HEK293 (cell line): ENCODE data around the gene KCP.

Source experiments
- CTCF ChIA-PET: fragments of 350-600 bp; formaldehyde crosslinking; extraction: SDS; loops from one replicate; lab custom pipeline; 2021; ENCODE audit warnings: antibody characterized with exemption; lab: Yijun Ruan, JAX
- POLR2A ChIA-PET: fragments of 300-600 bp; formaldehyde crosslinking; extraction: SDS; loops from one replicate; lab custom pipeline; 2020; ENCODE audit warnings: antibody characterized with exemption, inconsistent platforms; lab: Yijun Ruan, JAX
- H3K27ac ChIP-seq: fragments of 200-500 bp; sonication (Bioruptor generic); 2 replicates; pipeline ENCODE4 v1.5.1; 2014; ENCODE audit warnings: low read depth, low read length, control low read depth, inconsistent platforms; ENCODE audit errors: extremely low read depth
- H3K36me3 ChIP-seq, 2 experiments: fragments of 200-500 bp in 1 of 2; sonication (Bioruptor generic) in 1 of 2; 1 replicate in 1 of 2; 2 replicates in 1 of 2; pipeline ENCODE4 v1.5.1; 2014 to 2017; ENCODE audit warnings: inconsistent platforms in 2 of 2, low read length in 2 of 2; ENCODE audit not compliant: control insufficient read depth in 2 of 2, insufficient read depth in 1 of 2
- H3K4me1 ChIP-seq: fragments of 200-500 bp; sonication (Bioruptor generic); 2 replicates; pipeline ENCODE4 v1.5.1; 2014; ENCODE audit warnings: mild to moderate bottlenecking, low read length, inconsistent platforms; ENCODE audit not compliant: control insufficient read depth, insufficient read depth
- H3K4me3 ChIP-seq: 2 replicates; pipeline ENCODE4 v1.5.1; 2011; ENCODE audit warnings: low read depth, mild to moderate bottlenecking, control low read depth, low read length, moderate library complexity
- H3K9me3 ChIP-seq: fragments of 200-500 bp; sonication (Bioruptor generic); 2 replicates; pipeline ENCODE4 v1.5.1; 2014; ENCODE audit warnings: low read depth, low read length, inconsistent platforms; ENCODE audit not compliant: control insufficient read depth, insufficient read depth
- PATZ1 ChIP-seq: fragments of 450-650 bp; formaldehyde crosslinking; IDR thresholded peaks from 2 replicates; pipeline ENCODE4 v1.5.1; 2016; ENCODE audit warnings: missing biosample characterization, missing genetic modification characterization
- PRDM10 ChIP-seq: fragments of 450-650 bp; formaldehyde crosslinking; IDR thresholded peaks from 2 replicates; pipeline ENCODE4 v1.5.1; 2016; ENCODE audit warnings: missing biosample characterization, missing genetic modification characterization
- TRIM28 ChIP-seq: IDR thresholded peaks from 2 replicates; pipeline ENCODE4 v1.6.1; 2011; ENCODE audit warnings: low read length, control low read depth, borderline replicate concordance
- WT1 ChIP-seq: fragments of 450-650 bp; formaldehyde crosslinking; IDR thresholded peaks from 2 replicates; pipeline ENCODE4 v1.5.1; 2016; ENCODE audit warnings: missing biosample characterization, missing genetic modification characterization
- ZFP3 ChIP-seq: fragments of 450-650 bp; formaldehyde crosslinking; IDR thresholded peaks from 2 replicates; pipeline ENCODE4 v1.5.1; 2016; ENCODE audit warnings: low read depth, missing biosample characterization, missing genetic modification characterization
- ZIC2 ChIP-seq: fragments of 450-650 bp; formaldehyde crosslinking; IDR thresholded peaks from 2 replicates; pipeline ENCODE4 v1.5.1; 2016; ENCODE audit warnings: missing biosample characterization, missing genetic modification characterization
- ZNF121 ChIP-seq: fragments of 450-650 bp; formaldehyde crosslinking; IDR thresholded peaks from 2 replicates; pipeline ENCODE4 v1.5.1; 2016; ENCODE audit warnings: missing biosample characterization, missing genetic modification characterization
- ZNF335 ChIP-seq: fragments of 450-650 bp; formaldehyde crosslinking; conservative IDR thresholded peaks from 2 replicates; pipeline ENCODE4 v1.5.1; 2016; ENCODE audit warnings: missing biosample characterization, missing genetic modification characterization
- ZNF341 ChIP-seq: fragments of 450-650 bp; formaldehyde crosslinking; IDR thresholded peaks from 2 replicates; pipeline ENCODE4; 2016; ENCODE audit warnings: low read depth, missing biosample characterization, missing genetic modification characterization
- ZNF398 ChIP-seq: fragments of 450-650 bp; formaldehyde crosslinking; IDR thresholded peaks from 2 replicates; pipeline ENCODE4 v1.5.1; 2017; ENCODE audit warnings: missing biosample characterization, missing genetic modification characterization
- ZNF404 ChIP-seq: fragments of 450-650 bp; formaldehyde crosslinking; IDR thresholded peaks from 2 replicates; pipeline ENCODE4 v1.5.1; 2017; ENCODE audit warnings: missing biosample characterization, missing genetic modification characterization
- ZNF558 ChIP-seq: fragments of 450-650 bp; formaldehyde crosslinking; IDR thresholded peaks from 2 replicates; pipeline ENCODE4 v1.5.1; 2016; ENCODE audit warnings: missing biosample characterization, missing genetic modification characterization
- ZNF561 ChIP-seq: fragments of 450-650 bp; IDR thresholded peaks from 2 replicates; pipeline ENCODE4 v1.5.1; 2018; ENCODE audit warnings: missing biosample characterization, missing genetic modification characterization, borderline replicate concordance
- ZNF600 ChIP-seq: fragments of 450-650 bp; formaldehyde crosslinking; IDR thresholded peaks from 2 replicates; pipeline ENCODE4 v1.5.1; 2016; ENCODE audit warnings: missing biosample characterization, missing genetic modification characterization
- ZNF623 ChIP-seq: fragments of 450-650 bp; formaldehyde crosslinking; IDR thresholded peaks from 2 replicates; pipeline ENCODE4 v1.5.1; 2016; ENCODE audit warnings: missing biosample characterization, missing genetic modification characterization
- ZNF626 ChIP-seq: fragments of 450-650 bp; sonication (Bioruptor Pico); formaldehyde crosslinking; IDR thresholded peaks from 2 replicates; pipeline ENCODE4 v1.5.1; 2018; ENCODE audit warnings: missing biosample characterization, missing genetic modification characterization, inconsistent platforms
- ZSCAN16 ChIP-seq: fragments of 450-650 bp; formaldehyde crosslinking; IDR thresholded peaks from 2 replicates; pipeline ENCODE4 v1.5.1; 2016; ENCODE audit warnings: missing biosample characterization, missing genetic modification characterization

The KCP gene

GRCh38 chr7:128860158-128861073 is 50.1 kb downstream of the KCP start (continued):
- no peak for TF ChIP-seq ZNF121 (tag by site-specific recombination)
- TF ChIP-seq ZNF558: no peak
- TF ChIP-seq ZNF335 (tag by site-specific recombination): no peak
- no peak for TF ChIP-seq TRIM28
- TF ChIP-seq ZNF626: no peak
- no peak for TF ChIP-seq PRDM10 (tag by site-specific recombination)
- TF ChIP-seq ZNF561: no peak
- TF ChIP-seq WT1 (tag by site-specific recombination): no peak

- TF ChIP-seq ZNF341 (tag by site-specific recombination): peak; percentile 41
- no peak for TF ChIP-seq ZNF398
- TF ChIP-seq ZNF404 (tag by site-specific recombination): no peak
- peak; percentile 60; the same call in 1 of the 2 replicates for TF ChIP-seq PRDM10 (tag by site-specific recombination)
- no peak for TF ChIP-seq ZSCAN16 (tag by site-specific recombination)
- TF ChIP-seq ZNF623 (tag by site-specific recombination): peak; percentile 59; the same call in 1 of the 2 replicates
- 0 out of 2 replicates have a peak, but pooled peaks have one; percentile 35 for TF ChIP-seq PATZ1 (tag by site-specific recombination)
- no peak for TF ChIP-seq ZFP3 (tag by site-specific recombination)
- peak; percentile 39; the same call in 1 of the 2 replicates for TF ChIP-seq ZNF600
- TF ChIP-seq ZIC2 (tag by site-specific recombination): 0 out of 2 replicates have a peak, but pooled peaks have one; percentile 2
- peaks cover 2 to 32% of the 10 kb centered on the region in 2 experiments; a peak in 2 of 3 replicates for H3K36me3 ChIP-seq
- POLR2A ChIA-PET: no interaction called here
Measured at GRCh38 chr7:128859232-128860157, 51.0 kb downstream of the KCP start.

More at GRCh38 chr7:128859232-128860157, 51.0 kb downstream of the KCP start:
- H3K4me3 ChIP-seq: no peak overlapping the region
- H3K4me1 ChIP-seq: no peaks in the 10 kb centered on the region
- H3K27ac ChIP-seq: no peak overlapping the region
- no peaks in the 10 kb centered on the region for H3K9me3 ChIP-seq
- CTCF ChIA-PET: interaction anchor here (0.6 to 1.9 kb wide), 5 partner anchors 15 to 151 kb away, joined by 3 to 6 read pairs (median 3); no protein-coding TSS in a partner anchor
